K562 (cell line): ENCODE measurements around the gene DIPK2A. TPM values are rescaled to one million over a fixed set of nuclear protein-coding genes. Genes with fewer than 3 reads are reported as not detected.

Experiments
- FOXK1 ChIP-seq: sonication (generic); formaldehyde crosslinking; IDR thresholded peaks from 2 replicates; pipeline ENCODE4 v1.8.0; 2022; ENCODE audit warnings: missing genetic modification reagents, mild to moderate bottlenecking, borderline replicate concordance
- FOXM1 ChIP-seq, 2 experiments: fragments of 450-650 bp in 1 of 2; sonication (generic) in 1 of 2; formaldehyde crosslinking in 1 of 2; IDR thresholded peaks; 2 replicates each; pipeline versions ENCODE4 v1.6.1 to v1.9.0; 2017 to 2022; ENCODE audit warnings: low read depth in 2 of 2, mild to moderate bottlenecking in 2 of 2, missing genetic modification reagents in 1 of 2, moderate library complexity in 1 of 2
- GMEB1 ChIP-seq: fragments of 250-450 bp; sonication (Bioruptor Pico); IDR thresholded peaks from 2 replicates; pipeline ENCODE4 v1.4.0; 2020; ENCODE audit warnings: mild to moderate bottlenecking
- GTF2E2 ChIP-seq: fragments of 200-800 bp; sonication (Bioruptor generic); IDR thresholded peaks from 2 replicates; pipeline ENCODE4 v1.6.1; 2016; ENCODE audit warnings: missing genetic modification characterization, missing compliant biosample characterization
- HNRNPH1 ChIP-seq: fragments of 200-400 bp; formaldehyde crosslinking; optimal IDR thresholded peaks from 2 replicates; pipeline ENCODE3; 2017; ENCODE audit warnings: low read depth, mild to moderate bottlenecking, low read length, moderate library complexity
- L3MBTL2 ChIP-seq: fragments of 450-650 bp; IDR thresholded peaks from 2 replicates; pipeline ENCODE4 v1.6.1; 2016; ENCODE audit warnings: mild to moderate bottlenecking, moderate library complexity
- MLLT1 ChIP-seq, 2 experiments: fragments of 450-650 bp; IDR thresholded peaks; 2 replicates each; pipeline ENCODE4 v1.6.1; 2016
- MYBL2 ChIP-seq, 2 experiments: fragments of 450-650 bp in 1 of 2; sonication (generic) in 1 of 2; formaldehyde crosslinking in 1 of 2; IDR thresholded peaks; 2 replicates each; pipeline versions ENCODE4 v1.6.1 to v1.8.1; 2017 to 2022; ENCODE audit warnings: borderline replicate concordance in 1 of 2, inconsistent platforms in 1 of 2, low read depth in 1 of 2, mild to moderate bottlenecking in 1 of 2, missing genetic modification reagents in 1 of 2, moderate library complexity in 1 of 2
- NBN ChIP-seq: fragments of 450-650 bp; IDR thresholded peaks from 2 replicates; pipeline ENCODE4 v1.6.1; 2016; ENCODE audit warnings: low read depth, mild to moderate bottlenecking
- SIN3A ChIP-seq, 2 experiments: fragments of 150-350 bp in 1 of 2; IDR thresholded peaks; 2 replicates each; pipeline ENCODE4 v1.6.1; 2011 to 2016; ENCODE audit warnings: borderline replicate concordance in 2 of 2, low read depth in 2 of 2, low read length in 2 of 2, mild to moderate bottlenecking in 2 of 2, moderate library complexity in 2 of 2; ENCODE audit not compliant: control insufficient read depth in 1 of 2
- SRF ChIP-seq, 2 experiments: fragments of 250-450, 450-650 bp in 1 of 2; sonication (Bioruptor Pico) in 1 of 2; sonication (generic) in 1 of 2; formaldehyde crosslinking; IDR thresholded peaks; 2 replicates each; pipeline versions ENCODE4 v1.5.0 to v1.5.1; 2020 to 2022; ENCODE audit warnings: mild to moderate bottlenecking in 1 of 2, missing genetic modification reagents in 1 of 2
- SRSF3 ChIP-seq: fragments of 200-400 bp; formaldehyde crosslinking; IDR thresholded peaks from 2 replicates; pipeline ENCODE4 v1.6.1; 2016; ENCODE audit warnings: mild to moderate bottlenecking, low read length, moderate library complexity; ENCODE audit not compliant: insufficient read depth
- STAG1 ChIP-seq: sonication (generic); formaldehyde crosslinking; IDR thresholded peaks from 2 replicates; pipeline ENCODE4 v1.5.0; 2020; ENCODE audit warnings: missing genetic modification reagents, borderline replicate concordance
- THAP12 ChIP-seq: fragments of 250-450 bp; sonication (Bioruptor Pico); IDR thresholded peaks from 2 replicates; pipeline ENCODE4 v1.9.0; 2021; ENCODE audit warnings: mild to moderate bottlenecking, inconsistent platforms
- ZBTB49 ChIP-seq: sonication (generic); formaldehyde crosslinking; IDR thresholded peaks from 2 replicates; pipeline ENCODE4 v1.8.0; 2022; ENCODE audit warnings: missing genetic modification reagents, mild to moderate bottlenecking, borderline replicate concordance
- ZFX ChIP-seq: sonication (generic); formaldehyde crosslinking; IDR thresholded peaks from 2 replicates; pipeline ENCODE4 v1.8.0; 2022; ENCODE audit warnings: mild to moderate bottlenecking, missing genetic modification reagents, moderate library complexity
- ZNF347 ChIP-seq: fragments of 450-650 bp; formaldehyde crosslinking; IDR thresholded peaks from 2 replicates; pipeline ENCODE4 v1.4.0; 2020; ENCODE audit warnings: low read depth, mild to moderate bottlenecking, moderate library complexity
- polyA plus RNA-seq, 8 experiments: library from polyadenylated mRNA; depleted of rRNA in 4 of 8; stranded (reverse) in 5 of 8; unstranded in 3 of 8; fragments of >200 nt; fragmentation: Nextera tagmentation in 2 of 8; fragmentation: Illumina TruSeq in 1 of 8; extraction: Ambion mirVana in 2 of 8; extraction: Trizol in 1 of 8; gene quantifications; 2 replicates each; pipeline versions ENCODE4 v1.2.1 to v1.2.3, GENCODE V29; 2011 to 2014; ENCODE audit warnings: inconsistent platforms in 1 of 8, missing spikeins in 1 of 8
- total RNA-seq, 7 experiments: library from RNA; depleted of rRNA in 6 of 7; stranded (reverse); fragments of >200 nt in 6 of 7; fragmentation: Illumina TruSeq in 2 of 7; extraction: Trizol in 2 of 7; gene quantifications; 2 replicates each; pipeline versions ENCODE4 v1.2.1 to v1.2.3, GENCODE V29; 2011 to 2021; ENCODE audit warnings: low replicate concordance in 1 of 7

Gene DIPK2A
- total and polyA plus RNA-seq, 9 of the 15 experiments (the other 6 are each of a cell fraction or from before 2014, with no cell fraction given), result 3.3 to 15.7 (median 7.8) TPM

GRCh38 chr3:143972505-143973258 is 1.1 kb downstream of the DIPK2A start (continued):
- peak; percentile 60 for TF ChIP-seq GMEB1 (CRISPR knock-in tag)
- TF ChIP-seq FOXK1 (CRISPR knock-in tag), result peak; percentile 11; the same call in 1 of the 2 replicates
- TF ChIP-seq FOXM1 (IDR thresholded peaks at IDR 0.05; ENCODE audit: low read depth), result no peak
- TF ChIP-seq FOXM1 (CRISPR knock-in tag; IDR thresholded peaks at IDR 0.05; ENCODE audit: low read depth), result peak; percentile 71; the same call in 1 of the 2 replicates
- TF ChIP-seq THAP12, result no peak
- TF ChIP-seq HNRNPH1, result no peak
- peak; percentile 40; the same call in 1 of the 2 replicates for TF ChIP-seq STAG1 (CRISPR knock-in tag)
- 0 out of 4 replicates have a peak, but pooled peaks of 1 of the 2 experiments have one; percentile 10 for TF ChIP-seq MLLT1 (IDR thresholded peaks at IDR 0.05)
- peak; percentile 91 for TF ChIP-seq L3MBTL2
- no peak for TF ChIP-seq MYBL2 (IDR thresholded peaks at IDR 0.05; ENCODE audit: low read depth)
- TF ChIP-seq MYBL2 (CRISPR knock-in tag; IDR thresholded peaks at IDR 0.05; ENCODE audit: borderline replicate concordance), result 0 out of 2 replicates have a peak, but pooled peaks have one; percentile 74
- no peak for TF ChIP-seq ZNF347 (CRISPR knock-in tag)
- TF ChIP-seq GTF2E2, result peak; percentile 12; the same call in 1 of the 2 replicates
- TF ChIP-seq SRSF3, result no peak
- TF ChIP-seq SRF (CRISPR knock-in tag; IDR thresholded peaks at IDR 0.05), result 0 out of 4 replicates have a peak, but pooled peaks of 1 of the 2 experiments have one; percentile 29
- TF ChIP-seq NBN, result no peak
- TF ChIP-seq SIN3A (IDR thresholded peaks at IDR 0.05; ENCODE audit: borderline replicate concordance in 2 of 2, control insufficient read depth in 1 of 2, low read depth in 2 of 2, low read length in 2 of 2), result peak in 1 of 2 experiments; percentile 32; a peak in 1 of 4 replicates
- peak; percentile 82; the same call in 1 of the 2 replicates for TF ChIP-seq ZBTB49
- TF ChIP-seq ZFX (CRISPR knock-in tag), result peak; percentile 83
